ENCODE data around the gene PLXNA4. TPM values are rescaled to one million over a fixed set of nuclear protein-coding genes. Genes with fewer than 3 reads are reported as not detected.

Gene PLXNA4
- total and polyA plus RNA-seq, 4 donors, result 0.04 to 1.1 (median 0.41) TPM

GRCh38 chr7:132508724-132509353 is 67.4 kb downstream of the PLXNA4 start (continued):
- TF ChIP-seq, protein P1, sequence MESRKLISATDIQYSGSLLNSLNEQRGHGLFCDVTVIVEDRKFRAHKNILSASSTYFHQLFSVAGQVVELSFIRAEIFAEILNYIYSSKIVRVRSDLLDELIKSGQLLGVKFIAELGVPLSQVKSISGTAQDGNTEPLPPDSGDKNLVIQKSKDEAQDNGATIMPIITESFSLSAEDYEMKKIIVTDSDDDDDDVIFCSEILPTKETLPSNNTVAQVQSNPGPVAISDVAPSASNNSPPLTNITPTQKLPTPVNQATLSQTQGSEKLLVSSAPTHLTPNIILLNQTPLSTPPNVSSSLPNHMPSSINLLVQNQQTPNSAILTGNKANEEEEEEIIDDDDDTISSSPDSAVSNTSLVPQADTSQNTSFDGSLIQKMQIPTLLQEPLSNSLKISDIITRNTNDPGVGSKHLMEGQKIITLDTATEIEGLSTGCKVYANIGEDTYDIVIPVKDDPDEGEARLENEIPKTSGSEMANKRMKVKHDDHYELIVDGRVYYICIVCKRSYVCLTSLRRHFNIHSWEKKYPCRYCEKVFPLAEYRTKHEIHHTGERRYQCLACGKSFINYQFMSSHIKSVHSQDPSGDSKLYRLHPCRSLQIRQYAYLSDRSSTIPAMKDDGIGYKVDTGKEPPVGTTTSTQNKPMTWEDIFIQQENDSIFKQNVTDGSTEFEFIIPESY (IDR thresholded peaks at IDR 0.05), result no peak
- TF ChIP-seq TAF1 (conservative IDR thresholded peaks at IDR 0.05) (no peak), HNF4A (conservative IDR thresholded peaks at IDR 0.05) (no peak)

- no peaks in the 10 kb centered on the region for H3K36me3 ChIP-seq (ENCODE audit: control insufficient read depth in 4 of 4, insufficient read depth in 3 of 4, low read depth in 1 of 4, low read length in 3 of 4)
- no peak overlapping the region for H3K4me3 ChIP-seq (ENCODE audit: low read depth in 1 of 3, low read length in 3 of 3)
- no peaks in the 10 kb centered on the region for H3K9me3 ChIP-seq (ENCODE audit: control insufficient read depth in 4 of 4, low read length in 3 of 4)
- 87% methylated on average over 11 of the region's 11 CpGs for WGBS
- DNase-seq (ENCODE audit: low spot score), result no peak
- H3K9ac ChIP-seq (ENCODE audit: low read depth in 1 of 2, low read length in 2 of 2), result no peak overlapping the region
- no peak overlapping the region for H3K27ac ChIP-seq (ENCODE audit: low read depth in 1 of 2, low read length in 2 of 2)
- no peaks in the 10 kb centered on the region for H3K4me1 ChIP-seq (ENCODE audit: control insufficient read depth in 4 of 4, insufficient read depth in 4 of 4, low read length in 3 of 4)
- TF ChIP-seq FOXA1 (IDR thresholded peaks at IDR 0.05) (no peak), RAD21 (IDR thresholded peaks at IDR 0.05) (no peak), YY1 (IDR thresholded peaks at IDR 0.05) (no peak), FOXA2 (IDR thresholded peaks at IDR 0.05) (no peak), TAF1 (conservative IDR thresholded peaks at IDR 0.05) (no peak), NR2F2 (IDR thresholded peaks at IDR 0.05) (no peak), SP1 (IDR thresholded peaks at IDR 0.05) (no peak), EGR1 (IDR thresholded peaks at IDR 0.05; ENCODE audit: low read depth in 2 of 2) (no peak)
- TF ChIP-seq, protein P2, sequence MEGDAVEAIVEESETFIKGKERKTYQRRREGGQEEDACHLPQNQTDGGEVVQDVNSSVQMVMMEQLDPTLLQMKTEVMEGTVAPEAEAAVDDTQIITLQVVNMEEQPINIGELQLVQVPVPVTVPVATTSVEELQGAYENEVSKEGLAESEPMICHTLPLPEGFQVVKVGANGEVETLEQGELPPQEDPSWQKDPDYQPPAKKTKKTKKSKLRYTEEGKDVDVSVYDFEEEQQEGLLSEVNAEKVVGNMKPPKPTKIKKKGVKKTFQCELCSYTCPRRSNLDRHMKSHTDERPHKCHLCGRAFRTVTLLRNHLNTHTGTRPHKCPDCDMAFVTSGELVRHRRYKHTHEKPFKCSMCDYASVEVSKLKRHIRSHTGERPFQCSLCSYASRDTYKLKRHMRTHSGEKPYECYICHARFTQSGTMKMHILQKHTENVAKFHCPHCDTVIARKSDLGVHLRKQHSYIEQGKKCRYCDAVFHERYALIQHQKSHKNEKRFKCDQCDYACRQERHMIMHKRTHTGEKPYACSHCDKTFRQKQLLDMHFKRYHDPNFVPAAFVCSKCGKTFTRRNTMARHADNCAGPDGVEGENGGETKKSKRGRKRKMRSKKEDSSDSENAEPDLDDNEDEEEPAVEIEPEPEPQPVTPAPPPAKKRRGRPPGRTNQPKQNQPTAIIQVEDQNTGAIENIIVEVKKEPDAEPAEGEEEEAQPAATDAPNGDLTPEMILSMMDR (IDR thresholded peaks at IDR 0.05; ENCODE audit: low read depth, low read length, missing input control), result no peak
- TF ChIP-seq, protein P1 (IDR thresholded peaks at IDR 0.05), result no peak
- TF ChIP-seq, protein P3, sequence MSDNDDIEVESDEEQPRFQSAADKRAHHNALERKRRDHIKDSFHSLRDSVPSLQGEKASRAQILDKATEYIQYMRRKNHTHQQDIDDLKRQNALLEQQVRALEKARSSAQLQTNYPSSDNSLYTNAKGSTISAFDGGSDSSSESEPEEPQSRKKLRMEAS (IDR thresholded peaks at IDR 0.05), result no peak
- TF ChIP-seq, protein P4, sequence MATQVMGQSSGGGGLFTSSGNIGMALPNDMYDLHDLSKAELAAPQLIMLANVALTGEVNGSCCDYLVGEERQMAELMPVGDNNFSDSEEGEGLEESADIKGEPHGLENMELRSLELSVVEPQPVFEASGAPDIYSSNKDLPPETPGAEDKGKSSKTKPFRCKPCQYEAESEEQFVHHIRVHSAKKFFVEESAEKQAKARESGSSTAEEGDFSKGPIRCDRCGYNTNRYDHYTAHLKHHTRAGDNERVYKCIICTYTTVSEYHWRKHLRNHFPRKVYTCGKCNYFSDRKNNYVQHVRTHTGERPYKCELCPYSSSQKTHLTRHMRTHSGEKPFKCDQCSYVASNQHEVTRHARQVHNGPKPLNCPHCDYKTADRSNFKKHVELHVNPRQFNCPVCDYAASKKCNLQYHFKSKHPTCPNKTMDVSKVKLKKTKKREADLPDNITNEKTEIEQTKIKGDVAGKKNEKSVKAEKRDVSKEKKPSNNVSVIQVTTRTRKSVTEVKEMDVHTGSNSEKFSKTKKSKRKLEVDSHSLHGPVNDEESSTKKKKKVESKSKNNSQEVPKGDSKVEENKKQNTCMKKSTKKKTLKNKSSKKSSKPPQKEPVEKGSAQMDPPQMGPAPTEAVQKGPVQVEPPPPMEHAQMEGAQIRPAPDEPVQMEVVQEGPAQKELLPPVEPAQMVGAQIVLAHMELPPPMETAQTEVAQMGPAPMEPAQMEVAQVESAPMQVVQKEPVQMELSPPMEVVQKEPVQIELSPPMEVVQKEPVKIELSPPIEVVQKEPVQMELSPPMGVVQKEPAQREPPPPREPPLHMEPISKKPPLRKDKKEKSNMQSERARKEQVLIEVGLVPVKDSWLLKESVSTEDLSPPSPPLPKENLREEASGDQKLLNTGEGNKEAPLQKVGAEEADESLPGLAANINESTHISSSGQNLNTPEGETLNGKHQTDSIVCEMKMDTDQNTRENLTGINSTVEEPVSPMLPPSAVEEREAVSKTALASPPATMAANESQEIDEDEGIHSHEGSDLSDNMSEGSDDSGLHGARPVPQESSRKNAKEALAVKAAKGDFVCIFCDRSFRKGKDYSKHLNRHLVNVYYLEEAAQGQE (IDR thresholded peaks at IDR 0.05), result no peak
- no peaks in the 10 kb centered on the region for H3K27me3 ChIP-seq (ENCODE audit: control insufficient read depth in 4 of 4, insufficient read depth in 4 of 4, low read length in 3 of 4)
These were observed 71.4 kb downstream of the PLXNA4 start for GRCh38 chr7:132504852-132505251.
